GM12878 (cell line): ENCODE data around the gene IL23R. TPM values are rescaled to one million over a fixed set of nuclear protein-coding genes. Genes with fewer than 3 reads are reported as not detected.

Experiments
- ATAC-seq: fragments of 200-7000 bp; cut with Tn5 transposase; 3 replicates; pipeline ENCODE4 v1.9.1; 2020; ENCODE audit warnings: mild to moderate bottlenecking, moderate library complexity
- BruUV-seq: library from RNA; stranded (reverse); fragments of 400-500 nt; replicated peaks from 2 replicates; lab custom pipeline; 2021; lab: Mats Ljungman, UMichigan
- CTCF ChIA-PET: fragments of 300-600 bp; sonication (Branson Sonifier 250); formaldehyde crosslinking; extraction: SDS; loops from one replicate; lab custom pipeline; 2021; ENCODE audit warnings: inconsistent platforms; lab: Yijun Ruan, JAX
- POLR2A ChIA-PET: fragments of 350-600 bp; formaldehyde crosslinking; extraction: SDS; loops from one replicate; lab custom pipeline; 2021; ENCODE audit warnings: inconsistent platforms; lab: Charles Lee
- RAD21 ChIA-PET: fragments of 300-600 bp; sonication (Branson Sonifier 250); formaldehyde crosslinking; loops from one replicate; lab custom pipeline; 2023; ENCODE audit warnings: antibody characterized with exemption; ENCODE audit not compliant: unreplicated experiment; lab: Charles Lee
- SMC1A ChIA-PET: fragments of 300-600 bp; sonication (Branson Sonifier 250); formaldehyde crosslinking; loops from one replicate; lab custom pipeline; 2023; ENCODE audit not compliant: unreplicated experiment, uncharacterized antibody; lab: Charles Lee
- DNase-seq: peaks from one replicate; pipeline ENCODE4 v3.0.0-alpha.2; 2011; ENCODE audit warnings: low read depth, low spot score
- FAIRE-seq: peaks from 3 replicates; lab custom pipeline; 2011; peaks lifted over from hg19 to GRCh38; lab: Jason Lieb, UNC
- H2AFZ ChIP-seq: 2 replicates; pipeline ENCODE4 v1.6.0; 2011; ENCODE audit warnings: low read depth, low read length, control low read depth; ENCODE audit not compliant: control insufficient read depth
- H3K27ac ChIP-seq: 2 replicates; pipeline ENCODE4 v1.5.1; 2011; ENCODE audit warnings: control low read depth; ENCODE audit not compliant: control insufficient read depth, insufficient read depth
- H3K27me3 ChIP-seq, 2 experiments: replicated peaks in 1 of 2; 2 replicates each; pipeline versions ENCODE4 v1.6.0 to v1.6.1; 2011; ENCODE audit warnings: low read length in 1 of 2; ENCODE audit not compliant: control insufficient read depth in 2 of 2, insufficient read depth in 2 of 2
- H3K36me3 ChIP-seq, 2 experiments: 2 replicates each; pipeline ENCODE4 v1.5.1; 2011; ENCODE audit warnings: low read length in 1 of 2; ENCODE audit not compliant: control insufficient read depth in 2 of 2, insufficient read depth in 2 of 2
- H3K4me1 ChIP-seq: 2 replicates; pipeline ENCODE4 v1.6.1; 2011; ENCODE audit warnings: mild to moderate bottlenecking, low read length, moderate library complexity, mixed read lengths; ENCODE audit not compliant: control insufficient read depth, insufficient read depth
- H3K4me2 ChIP-seq: 2 replicates; pipeline ENCODE4 v1.6.0; 2011; ENCODE audit warnings: control low read depth; ENCODE audit not compliant: control insufficient read depth, insufficient read depth
- H3K4me3 ChIP-seq: fragments of 200-600 bp; sonication (generic); 2 replicates; pipeline ENCODE4 v1.5.1; 2016
- H3K79me2 ChIP-seq: 2 replicates; pipeline ENCODE4 v1.6.0; 2011; ENCODE audit warnings: low read length; ENCODE audit not compliant: control insufficient read depth, insufficient read depth
- H3K9ac ChIP-seq: 2 replicates; pipeline ENCODE4 v1.8.0; 2011; ENCODE audit warnings: low read length, control low read depth, mixed read lengths; ENCODE audit not compliant: control insufficient read depth, insufficient read depth
- H3K9me3 ChIP-seq: replicated peaks from 3 replicates; pipeline ENCODE4 v1.5.1; 2011; ENCODE audit warnings: mild to moderate bottlenecking, low read length; ENCODE audit not compliant: control insufficient read depth, insufficient read depth
- H4K20me1 ChIP-seq: 2 replicates; pipeline ENCODE4 v1.6.0; 2011; ENCODE audit not compliant: control insufficient read depth, insufficient read depth
- ATF7 ChIP-seq: fragments of 450-650 bp; IDR thresholded peaks from 2 replicates; pipeline ENCODE4 v1.6.1; 2016; ENCODE audit warnings: low read depth, mild to moderate bottlenecking
- SMAD1 ChIP-seq: fragments of 450-650 bp; IDR thresholded peaks from 2 replicates; pipeline ENCODE4 v1.6.1; 2018; ENCODE audit warnings: mild to moderate bottlenecking, low read depth; ENCODE audit not compliant: partially characterized antibody
- SP1 ChIP-seq: IDR thresholded peaks from one replicate; pipeline ENCODE4 v1.6.1; 2011; ENCODE audit warnings: low read depth, low read length
- USF1 ChIP-seq: IDR thresholded peaks from 2 replicates; pipeline ENCODE4 v1.6.1; 2011; ENCODE audit warnings: borderline replicate concordance, low read depth, mild to moderate bottlenecking, moderate library complexity, mixed read lengths, low read length; ENCODE audit not compliant: insufficient read depth; ENCODE audit errors: extremely low read length
- ZZZ3 ChIP-seq: IDR thresholded peaks from 2 replicates; pipeline ENCODE4 v1.6.1; 2011; ENCODE audit warnings: low read depth; ENCODE audit not compliant: control insufficient read depth, insufficient read length
- WGBS: methylation state at CpG from one replicate; pipeline ENCODE4 v1.1.6; 2016; ENCODE audit warnings: low lambda C conversion rate; ENCODE audit not compliant: insufficient replicate concordance, insufficient coverage; ENCODE audit errors: missing lambda C conversion rate; 5-methylcytosine and 5-hydroxymethylcytosine counted together
- in situ Hi-C: fragments of 300-500 bp; cut with MboI; formaldehyde crosslinking; loops from 9 replicates; pipeline ENCODE4 v1.14.3; 2018; ENCODE audit warnings: mixed read lengths
- intact Hi-C: fragments of 100-400 bp; cut with micrococcal nuclease; formaldehyde crosslinking; loops from one replicate; pipeline ENCODE4 v1.14.2; 2022; ENCODE audit not compliant: unreplicated experiment
- polyA plus RNA-seq, 11 experiments: library from polyadenylated mRNA; depleted of rRNA in 4 of 11; unstranded in 6 of 11; stranded (reverse) in 5 of 11; fragments of >200 nt; fragmentation: Nextera tagmentation in 4 of 11; fragmentation: Illumina TruSeq in 1 of 11; extraction: Ambion mirVana in 4 of 11; extraction: Trizol in 1 of 11; gene quantifications; 1 replicate in 1 of 11; 2 replicates in 10 of 11; pipeline versions ENCODE4 v1.2.1 to v1.2.3, GENCODE V29; 2011 to 2016; ENCODE audit warnings: inconsistent platforms in 2 of 11, missing spikeins in 2 of 11, low read depth in 1 of 11
- total RNA-seq, 4 experiments: library from RNA; depleted of rRNA in 3 of 4; stranded (reverse); fragments of >200 nt in 3 of 4; fragmentation: Illumina TruSeq in 1 of 4; extraction: Trizol in 1 of 4; gene quantifications; 2 replicates each; pipeline versions ENCODE4 v1.2.1 to v1.2.3, GENCODE V29; 2013 to 2021

IL23R gene
- total and polyA plus RNA-seq, 10 of the 15 experiments (the other 5 are each of a cell fraction or from before 2014, with no cell fraction given) = 0.16 to 6.4 (median 0.59) TPM

GRCh38 chr1:67126974-67127373, 39.3 kb upstream of the IL23R start:
- no peak overlapping the region for H3K27ac ChIP-seq
- in situ Hi-C loops = no loop called here
- H4K20me1 ChIP-seq = no peaks in the 10 kb centered on the region
- ChIA-PET POLR2A (no interaction called here), SMC1A (interaction anchor here (1.0 to 1.4 kb wide), 5 partner anchors 12 to 374 kb away, joined by 3 to 4 read pairs (median 3); no protein-coding TSS in a partner anchor), RAD21 (interaction anchor here (1.0 to 1.7 kb wide), 2 partner anchors 23 to 87 kb away, joined by 3 to 4 read pairs; no protein-coding TSS in a partner anchor), CTCF (interaction anchor here (1.0 to 2.4 kb wide), 3 partner anchors 21 to 87 kb away, joined by 4 to 7 read pairs (median 5); no protein-coding TSS in a partner anchor)
- H2AFZ ChIP-seq = no peak overlapping the region
- no peaks in the 10 kb centered on the region for H3K79me2 ChIP-seq
- no TSS peak for BruUV-seq
- WGBS = 31% methylated on average over 1 of the region's 1 CpG
- intact Hi-C loops = no loop called here
- H3K36me3 ChIP-seq = no peaks in the 10 kb centered on the region
- no peak overlapping the region for H3K4me2 ChIP-seq
- TF ChIP-seq ATF7 = no peak
- H3K9ac ChIP-seq = no peak overlapping the region
- no peaks in the 10 kb centered on the region for H3K4me1 ChIP-seq
- FAIRE-seq (no peak), ATAC-seq (no peak), DNase-seq (no peak)
- no peaks in the 10 kb centered on the region for H3K27me3 ChIP-seq
- no peak overlapping the region for H3K4me3 ChIP-seq
- H3K9me3 ChIP-seq = no peaks in the 10 kb centered on the region

- H3K9me3 ChIP-seq = no peaks in the 10 kb centered on the region
- H4K20me1 ChIP-seq = no peaks in the 10 kb centered on the region
- ChIA-PET CTCF (interaction anchor here (0.6 to 2.8 kb wide), 2 partner anchors 18 to 209 kb away, joined by 3 to 16 read pairs; no protein-coding TSS in a partner anchor), RAD21 (no interaction called here), POLR2A (no interaction called here), SMC1A (interaction anchor here (1.0 kb wide), 1 partner anchor 70 kb away, joined by 3 read pairs; no protein-coding TSS in a partner anchor)
- DNase-seq (no peak), FAIRE-seq (no peak), ATAC-seq (no peak)
- in situ Hi-C loops = no loop called here
- H3K4me1 ChIP-seq = no peaks in the 10 kb centered on the region
- WGBS = 54% methylated on average over 2 of the region's 2 CpGs
- H3K27ac ChIP-seq = no peak overlapping the region
- no TSS peak for BruUV-seq
- H3K4me3 ChIP-seq = no peak overlapping the region
- H3K4me2 ChIP-seq = no peak overlapping the region
- H3K27me3 ChIP-seq = 0 out of 4 replicates have a peak, but pooled peaks cover 0 to 2% of the 10 kb centered on the region in 2 experiments
- no peak overlapping the region for H3K9ac ChIP-seq
- TF ChIP-seq ZZZ3 (no peak), SP1 (no peak), SMAD1 (no peak), USF1 (no peak)
- intact Hi-C loops = no loop called here
- H2AFZ ChIP-seq = no peak overlapping the region
- no peaks in the 10 kb centered on the region for H3K36me3 ChIP-seq
- no peaks in the 10 kb centered on the region for H3K79me2 ChIP-seq
Observed at GRCh38 chr1:67130673-67131072, 35.6 kb upstream of the IL23R start.
